ENCODE measurements around the gene CSPG5. TPM values are rescaled to one million over a fixed set of nuclear protein-coding genes. Genes with fewer than 3 reads are reported as not detected.

CSPG5 gene
- polyA plus RNA-seq, 1 donor: 2.3 TPM

- WGBS (ENCODE audit: insufficient coverage, low lambda C conversion rate): no CpG with 5 or more reads among the region's 21 CpGs
- no peak overlapping the region for H3K27ac ChIP-seq (ENCODE audit: low read length)
These were observed 36.0 kb downstream of the CSPG5 start for GRCh38 chr3:47542471-47543173.

DNA sequence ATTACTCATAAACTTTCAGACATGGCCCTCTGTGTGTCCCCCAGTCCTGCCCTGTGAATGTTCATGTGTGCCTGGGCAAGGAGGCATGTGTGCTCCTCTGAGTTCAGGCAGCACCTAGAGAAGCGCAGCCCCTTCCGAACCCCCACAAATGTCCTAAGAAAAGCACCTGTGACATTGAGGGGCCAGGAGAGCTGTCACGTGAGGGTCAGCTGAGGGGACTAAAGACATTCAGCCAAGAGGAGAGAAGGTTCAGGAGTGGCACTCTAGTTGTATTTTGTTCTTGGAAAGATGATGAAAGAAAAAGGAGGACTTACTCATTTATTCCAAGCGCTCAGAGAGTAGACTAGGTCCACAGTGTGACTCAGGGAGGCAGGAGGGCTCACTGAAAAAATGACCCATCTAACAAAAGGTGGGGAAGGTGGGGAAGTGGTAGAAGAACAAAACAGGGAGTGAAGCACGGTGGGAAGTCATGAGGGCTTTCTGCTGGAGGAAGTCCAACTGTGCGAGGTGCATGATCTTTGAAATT is 37.0 kb downstream of the CSPG5 start:
- Histone ChIP-seq H3K36me3 (ENCODE audit: control insufficient read depth, insufficient read depth, low read length) (no peaks in the 10 kb centered on the region), H3K4me1 (ENCODE audit: control insufficient read depth, insufficient read depth, low read length) (no peaks in the 10 kb centered on the region), H3K9me3 (ENCODE audit: control insufficient read depth, low read depth, low read length) (no peaks in the 10 kb centered on the region), H3K4me3 (ENCODE audit: low read length) (no peak overlapping the region), H3K27ac (ENCODE audit: low read length) (no peak overlapping the region), H3K27me3 (ENCODE audit: control insufficient read depth, insufficient read depth, low read length) (no peaks in the 10 kb centered on the region)
- no peak for DNase-seq
- WGBS (ENCODE audit: insufficient coverage, low lambda C conversion rate): 100% methylated on average over 1 of the region's 6 CpGs

More at GRCh38 chr3:47542471-47543173, 36.0 kb downstream of the CSPG5 start:
- Histone ChIP-seq H3K36me3 (ENCODE audit: control insufficient read depth, insufficient read depth, low read length) (no peaks in the 10 kb centered on the region), H3K9me3 (ENCODE audit: control insufficient read depth, low read depth, low read length) (no peaks in the 10 kb centered on the region), H3K4me3 (ENCODE audit: low read length) (no peak overlapping the region), H3K4me1 (ENCODE audit: control insufficient read depth, insufficient read depth, low read length) (no peaks in the 10 kb centered on the region), H3K27me3 (ENCODE audit: control insufficient read depth, insufficient read depth, low read length) (no peaks in the 10 kb centered on the region)
- DNase-seq: no peak

GRCh38 chr3:47540281-47540680 is 38.4 kb downstream of the CSPG5 start:
- no peak overlapping the region for H3K4me3 ChIP-seq (ENCODE audit: low read length)
- H3K36me3 ChIP-seq (ENCODE audit: control insufficient read depth, insufficient read depth, low read length): no peaks in the 10 kb centered on the region
- no CpG with 5 or more reads among the region's 4 CpGs for WGBS (ENCODE audit: insufficient coverage, low lambda C conversion rate)
- no peak for DNase-seq
- H3K27me3 ChIP-seq (ENCODE audit: control insufficient read depth, insufficient read depth, low read length): no peaks in the 10 kb centered on the region
- no peak overlapping the region for H3K27ac ChIP-seq (ENCODE audit: low read length)
- H3K4me1 ChIP-seq (ENCODE audit: control insufficient read depth, insufficient read depth, low read length): no peaks in the 10 kb centered on the region
- H3K9me3 ChIP-seq (ENCODE audit: control insufficient read depth, low read depth, low read length): no peaks in the 10 kb centered on the region

GRCh38 chr3:47536967-47537366 is 41.7 kb downstream of the CSPG5 start:
- Histone ChIP-seq H3K27me3 (ENCODE audit: control insufficient read depth, insufficient read depth, low read length) (no peaks in the 10 kb centered on the region), H3K4me3 (ENCODE audit: low read length) (no peak overlapping the region), H3K9me3 (ENCODE audit: control insufficient read depth, low read depth, low read length) (no peaks in the 10 kb centered on the region), H3K36me3 (ENCODE audit: control insufficient read depth, insufficient read depth, low read length) (no peaks in the 10 kb centered on the region), H3K27ac (ENCODE audit: low read length) (no peak overlapping the region), H3K4me1 (ENCODE audit: control insufficient read depth, insufficient read depth, low read length) (no peaks in the 10 kb centered on the region)
- DNase-seq: no peak
- no CpG with 5 or more reads among the region's 6 CpGs for WGBS (ENCODE audit: insufficient coverage, low lambda C conversion rate)

DNA sequence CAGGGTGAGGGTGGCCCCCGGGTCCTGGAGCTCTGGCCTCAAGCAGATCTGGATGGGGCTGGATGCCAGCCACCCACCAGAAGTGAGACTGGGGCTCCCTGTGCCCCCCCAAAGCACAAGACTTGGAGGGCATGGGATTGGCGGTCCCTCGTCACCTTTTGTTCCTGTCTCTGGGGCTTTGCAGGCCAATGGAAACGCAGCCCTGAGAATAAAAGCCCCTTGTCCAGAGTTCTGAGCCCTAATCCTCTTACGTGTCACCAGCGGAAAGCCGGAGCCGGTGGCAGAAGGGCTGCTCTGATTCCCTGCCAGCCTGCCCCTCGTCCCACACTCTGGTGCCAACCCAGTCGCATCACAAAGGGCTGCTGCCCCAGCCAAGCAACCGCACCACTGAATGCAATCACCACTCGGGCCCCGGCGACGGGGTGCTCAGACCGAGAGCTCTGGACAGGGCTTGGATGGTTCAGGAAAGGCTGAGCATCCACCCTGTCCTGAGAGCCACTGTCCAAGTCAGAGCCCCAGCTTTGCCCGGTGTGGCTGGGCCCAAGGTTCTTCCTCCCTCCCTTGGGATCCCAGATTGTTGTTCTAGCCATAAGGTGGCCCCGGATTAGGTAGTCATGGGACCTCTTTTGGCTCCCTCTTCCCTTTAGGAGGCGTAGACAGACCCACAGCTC is 42.3 kb downstream of the CSPG5 start:
- Histone ChIP-seq H3K4me3 (ENCODE audit: low read length) (no peak overlapping the region), H3K4me1 (ENCODE audit: control insufficient read depth, insufficient read depth, low read length) (no peaks in the 10 kb centered on the region), H3K36me3 (ENCODE audit: control insufficient read depth, insufficient read depth, low read length) (no peaks in the 10 kb centered on the region), H3K27ac (ENCODE audit: low read length) (no peak overlapping the region), H3K27me3 (ENCODE audit: control insufficient read depth, insufficient read depth, low read length) (no peaks in the 10 kb centered on the region), H3K9me3 (ENCODE audit: control insufficient read depth, low read depth, low read length) (no peaks in the 10 kb centered on the region)
- no peak for DNase-seq
- WGBS (ENCODE audit: insufficient coverage, low lambda C conversion rate): no CpG with 5 or more reads among the region's 19 CpGs

GRCh38 chr3:47533996-47534454 is 44.6 kb downstream of the CSPG5 start:
- no peaks in the 10 kb centered on the region for H3K4me1 ChIP-seq (ENCODE audit: control insufficient read depth, insufficient read depth, low read length)
- H3K27me3 ChIP-seq (ENCODE audit: control insufficient read depth, insufficient read depth, low read length): no peaks in the 10 kb centered on the region
- H3K9me3 ChIP-seq (ENCODE audit: control insufficient read depth, low read depth, low read length): no peaks in the 10 kb centered on the region
- no peak overlapping the region for H3K4me3 ChIP-seq (ENCODE audit: low read length)
- no peaks in the 10 kb centered on the region for H3K36me3 ChIP-seq (ENCODE audit: control insufficient read depth, insufficient read depth, low read length)
- WGBS (ENCODE audit: insufficient coverage, low lambda C conversion rate): no CpG with 5 or more reads among the region's 5 CpGs
- peak in 1 of 2 donors; percentile 33 for DNase-seq
- H3K27ac ChIP-seq (ENCODE audit: low read length): no peak overlapping the region

DNA sequence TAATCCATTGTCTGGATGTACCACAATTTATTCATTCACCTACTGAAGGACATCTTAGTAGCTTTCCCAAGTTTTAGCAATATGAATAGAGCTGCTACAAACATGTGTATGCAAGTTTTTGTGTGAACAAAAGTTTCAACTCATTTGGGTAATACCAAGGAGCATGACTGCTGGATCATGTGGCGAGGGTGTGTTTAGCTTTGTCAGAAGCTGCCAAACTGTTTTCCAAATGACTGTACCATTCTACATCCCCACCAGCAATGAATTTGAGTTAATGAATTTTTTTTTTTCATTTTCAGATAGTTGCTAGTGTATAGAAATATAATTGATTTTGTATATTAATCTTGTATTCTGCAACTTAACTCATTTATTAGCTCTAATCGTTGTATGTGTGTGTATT is 45.2 kb downstream of the CSPG5 start:
- H3K27me3 ChIP-seq (ENCODE audit: control insufficient read depth, insufficient read depth, low read length): no peaks in the 10 kb centered on the region
- 100% methylated on average over 1 of the region's 2 CpGs for WGBS (ENCODE audit: insufficient coverage, low lambda C conversion rate)
- no peaks in the 10 kb centered on the region for H3K4me1 ChIP-seq (ENCODE audit: control insufficient read depth, insufficient read depth, low read length)
- no peaks in the 10 kb centered on the region for H3K9me3 ChIP-seq (ENCODE audit: control insufficient read depth, low read depth, low read length)
- H3K27ac ChIP-seq (ENCODE audit: low read length): no peak overlapping the region
- H3K4me3 ChIP-seq (ENCODE audit: low read length): no peak overlapping the region
- DNase-seq: no peak
- no peaks in the 10 kb centered on the region for H3K36me3 ChIP-seq (ENCODE audit: control insufficient read depth, insufficient read depth, low read length)

GRCh38 chr3:47527952-47528725 is 50.5 kb downstream of the CSPG5 start:
- WGBS (ENCODE audit: insufficient coverage, low lambda C conversion rate): 80% methylated on average over 1 of the region's 6 CpGs
- no peaks in the 10 kb centered on the region for H3K36me3 ChIP-seq (ENCODE audit: control insufficient read depth, insufficient read depth, low read length)
- H3K27me3 ChIP-seq (ENCODE audit: control insufficient read depth, insufficient read depth, low read length): no peaks in the 10 kb centered on the region
- H3K4me3 ChIP-seq (ENCODE audit: low read length): no peak overlapping the region
- no peak for DNase-seq
- H3K27ac ChIP-seq (ENCODE audit: low read length): no peak overlapping the region
- no peaks in the 10 kb centered on the region for H3K9me3 ChIP-seq (ENCODE audit: control insufficient read depth, low read depth, low read length)
- H3K4me1 ChIP-seq (ENCODE audit: control insufficient read depth, insufficient read depth, low read length): no peaks in the 10 kb centered on the region

DNA sequence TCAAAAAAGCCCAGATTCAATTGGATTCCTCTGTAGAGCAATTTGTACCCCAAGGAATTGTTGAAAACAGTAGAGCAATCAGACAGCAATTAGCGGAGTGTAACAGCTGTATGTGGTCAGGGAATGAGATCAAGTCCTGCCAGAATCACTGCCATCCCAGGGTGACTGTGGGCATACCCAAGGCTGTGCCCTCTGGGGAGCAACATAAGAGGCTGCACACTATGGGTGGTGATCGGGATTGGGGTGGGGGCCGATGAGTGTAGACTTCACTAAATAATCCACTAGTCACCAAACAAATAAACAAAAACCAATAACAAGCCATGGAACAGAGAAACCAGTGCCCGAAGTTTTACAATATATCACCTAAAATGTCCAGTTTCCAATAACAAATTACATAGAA is 53.0 kb downstream of the CSPG5 start:
- Histone ChIP-seq H3K4me3 (ENCODE audit: low read length) (no peak overlapping the region), H3K9me3 (ENCODE audit: control insufficient read depth, low read depth, low read length) (no peaks in the 10 kb centered on the region), H3K36me3 (ENCODE audit: control insufficient read depth, insufficient read depth, low read length) (no peaks in the 10 kb centered on the region), H3K4me1 (ENCODE audit: control insufficient read depth, insufficient read depth, low read length) (no peaks in the 10 kb centered on the region), H3K27ac (ENCODE audit: low read length) (no peak overlapping the region), H3K27me3 (ENCODE audit: control insufficient read depth, insufficient read depth, low read length) (no peaks in the 10 kb centered on the region)
- 100% methylated on average over 1 of the region's 4 CpGs for WGBS (ENCODE audit: insufficient coverage, low lambda C conversion rate)
- DNase-seq: no peak

GRCh38 chr3:47523310-47524073 is 55.2 kb downstream of the CSPG5 start:
- Histone ChIP-seq H3K4me3 (ENCODE audit: low read length) (no peak overlapping the region), H3K36me3 (ENCODE audit: control insufficient read depth, insufficient read depth, low read length) (no peaks in the 10 kb centered on the region), H3K9me3 (ENCODE audit: control insufficient read depth, low read depth, low read length) (no peaks in the 10 kb centered on the region), H3K4me1 (ENCODE audit: control insufficient read depth, insufficient read depth, low read length) (no peaks in the 10 kb centered on the region), H3K27ac (ENCODE audit: low read length) (no peak overlapping the region), H3K27me3 (ENCODE audit: control insufficient read depth, insufficient read depth, low read length) (no peaks in the 10 kb centered on the region)
- WGBS (ENCODE audit: insufficient coverage, low lambda C conversion rate): no CpG with 5 or more reads among the region's 4 CpGs
- no peak for DNase-seq

Data from large intestine (tissue), 3 donors.